Stimulated activated CD4-positive, alpha-beta T cell treated with anti-CD3 and anti-CD28 coated beads, Interleukin-1b, Interleukin-23, amount 100 ng/mL, for 48 hours (primary cell): ENCODE results near the gene RAD51D.

Experiments
- DNase-seq: peaks from one replicate; pipeline ENCODE4 v3.0.0-alpha.2; 2020

Gene RAD51D

DNA sequence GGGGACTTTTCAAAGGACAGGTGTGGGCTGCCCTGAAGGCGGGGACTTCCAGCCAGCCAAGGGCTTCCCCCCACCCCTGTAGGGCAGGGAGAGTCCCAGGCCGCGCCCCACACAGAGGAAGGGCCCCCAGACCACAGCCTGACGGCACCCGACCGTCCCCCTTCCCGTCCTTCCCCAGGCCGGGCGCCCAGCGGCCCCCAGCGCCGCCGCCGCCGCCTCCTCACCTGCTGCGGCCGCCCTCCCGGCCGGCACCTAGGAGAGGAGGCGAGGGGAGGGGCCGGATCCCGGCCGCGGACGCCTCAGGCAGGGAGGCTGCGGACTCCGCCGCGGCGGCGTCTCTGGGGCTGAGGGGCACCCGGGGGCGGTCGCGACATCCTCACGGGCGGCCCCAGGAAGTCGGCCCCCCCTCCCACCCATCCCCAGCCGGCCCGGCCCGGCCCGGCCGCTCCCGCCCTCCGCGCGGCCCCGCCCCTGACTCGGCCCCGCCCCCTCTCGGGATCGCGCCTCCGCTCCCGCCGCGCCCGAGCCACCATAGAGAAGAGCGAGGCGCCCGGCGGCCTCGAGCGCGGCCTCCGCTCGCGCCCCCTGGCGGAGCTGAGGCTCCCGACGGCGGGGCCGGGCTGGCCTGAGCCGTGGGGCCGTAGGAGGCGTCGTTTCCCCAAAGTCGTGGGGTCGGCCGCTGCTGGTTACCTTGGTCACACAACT is 30.6 kb downstream of the RAD51D start:
- DNase-seq = peak; percentile 87

DNA sequence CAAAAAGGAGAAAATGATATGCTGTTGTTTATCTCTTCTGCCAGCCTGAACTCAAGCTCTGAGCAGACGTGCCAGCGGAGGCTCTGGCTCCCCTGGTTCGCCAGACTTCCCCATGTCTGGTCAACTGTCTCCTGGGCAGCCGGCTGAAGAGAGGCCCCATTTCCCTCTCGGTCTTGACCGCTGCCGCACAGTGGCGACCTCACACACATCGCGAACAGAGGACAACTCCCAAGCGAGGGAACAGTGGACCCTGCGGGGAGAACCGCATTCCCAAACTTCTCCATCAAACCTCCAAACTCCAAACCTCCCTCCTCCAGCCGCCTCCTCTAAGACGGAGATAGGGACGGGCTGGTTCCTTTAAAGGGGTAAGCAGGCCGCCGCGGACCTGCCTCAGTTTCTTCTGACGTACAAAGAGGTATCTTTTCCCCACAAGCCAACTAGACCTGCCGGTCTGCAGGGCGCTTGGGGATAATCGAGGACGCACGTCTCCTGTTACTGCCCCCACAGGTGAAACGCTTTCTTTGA is 31.2 kb downstream of the RAD51D start:
- no peak for DNase-seq

DNA sequence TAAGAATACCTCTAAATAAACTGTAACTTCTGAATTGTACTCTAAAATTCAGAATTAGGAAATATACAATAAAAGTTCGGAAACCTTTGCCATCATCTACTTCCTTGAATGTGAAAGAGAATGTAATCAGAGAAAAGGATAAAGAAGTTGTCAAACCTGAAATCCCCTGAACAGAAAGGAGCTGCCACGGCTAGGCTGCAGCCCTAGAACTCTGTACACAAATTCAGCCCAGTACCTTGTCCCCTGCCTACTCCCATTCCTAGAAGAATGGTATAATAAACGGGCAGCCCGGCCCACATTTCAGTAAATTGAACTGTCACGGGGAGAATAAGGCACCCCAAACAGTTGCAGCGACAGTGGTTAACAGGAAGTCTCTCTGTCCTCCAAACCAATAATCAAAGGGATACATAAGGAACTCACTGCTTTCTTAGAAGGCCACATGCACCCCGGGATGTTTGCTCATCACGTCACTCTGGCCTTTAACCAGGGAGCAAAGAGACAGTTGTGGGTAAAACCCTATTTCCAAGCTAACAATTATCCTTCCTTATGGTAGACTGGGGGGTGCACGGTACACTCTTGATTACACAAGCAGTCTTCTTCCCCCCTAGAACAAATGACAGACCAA is 31.8 kb downstream of the RAD51D start:
- DNase-seq = no peak

DNA sequence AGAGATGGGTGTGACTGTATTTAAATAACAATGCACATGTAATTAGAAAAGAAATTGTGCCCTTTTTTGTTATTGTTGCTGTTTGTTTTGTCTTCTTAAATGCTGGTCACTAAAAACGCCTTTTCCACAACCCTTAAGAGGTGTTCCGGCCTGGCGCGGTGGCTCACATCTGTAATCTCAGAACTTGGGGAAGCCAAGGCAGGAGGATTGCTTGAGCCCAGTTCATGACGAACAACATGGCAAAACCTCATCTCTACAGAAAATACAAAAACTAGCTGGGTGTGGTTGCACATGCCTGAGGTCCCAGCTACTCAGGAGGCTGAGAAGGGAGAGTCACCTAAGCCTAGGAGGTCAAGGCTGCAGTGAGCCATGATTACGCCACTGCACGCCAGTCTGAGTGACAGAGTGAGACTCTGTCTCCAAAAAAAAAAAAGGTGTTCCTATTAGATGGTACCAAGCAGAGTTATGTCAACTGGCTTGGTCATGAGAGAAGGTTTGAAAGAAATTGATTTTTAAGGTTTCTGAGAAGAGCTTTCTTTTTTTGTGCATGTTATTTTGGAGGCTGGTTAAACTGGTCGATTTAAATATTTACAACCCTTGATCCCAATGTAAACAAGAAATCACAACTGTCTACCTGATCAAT is 32.6 kb downstream of the RAD51D start:
- no peak for DNase-seq

DNA sequence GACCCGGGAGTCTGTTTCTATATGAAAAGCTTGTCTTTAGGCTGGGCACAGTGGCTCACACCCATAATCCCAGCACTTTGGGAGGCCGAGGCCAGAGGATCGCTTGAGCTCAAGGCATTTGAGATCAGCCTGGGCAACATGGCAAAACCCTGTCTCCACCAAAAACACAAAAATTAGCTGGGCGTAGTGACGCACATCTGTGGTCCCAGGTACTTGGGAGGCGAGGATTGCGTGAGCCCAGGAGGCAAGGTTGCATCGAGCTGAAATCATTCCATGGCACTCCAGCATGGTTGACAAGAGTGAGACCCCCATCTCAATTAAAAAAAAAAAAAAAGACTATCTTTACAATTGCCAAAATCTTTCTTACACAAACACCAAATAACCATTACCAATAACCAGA is 33.5 kb downstream of the RAD51D start:
- no peak for DNase-seq

DNA sequence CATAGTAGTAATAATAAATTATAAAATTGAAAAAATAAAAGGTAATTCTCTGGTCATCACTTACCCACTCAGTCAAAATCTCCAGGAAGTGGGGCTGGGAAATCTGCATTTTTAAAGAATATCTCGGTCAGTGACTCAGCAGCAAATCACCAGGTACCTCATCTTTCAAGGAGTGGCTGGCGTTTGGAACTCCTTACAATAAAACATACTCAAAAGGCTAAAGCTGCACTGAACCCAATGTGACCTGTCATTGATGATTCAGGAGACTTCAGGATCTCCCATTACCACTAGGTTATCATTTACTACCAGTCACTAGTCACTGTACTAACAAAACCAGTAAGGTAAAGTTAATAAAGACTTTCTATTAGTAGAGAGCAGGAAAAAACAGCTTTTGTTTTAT is 34.7 kb downstream of the RAD51D start:
- no peak for DNase-seq

DNA sequence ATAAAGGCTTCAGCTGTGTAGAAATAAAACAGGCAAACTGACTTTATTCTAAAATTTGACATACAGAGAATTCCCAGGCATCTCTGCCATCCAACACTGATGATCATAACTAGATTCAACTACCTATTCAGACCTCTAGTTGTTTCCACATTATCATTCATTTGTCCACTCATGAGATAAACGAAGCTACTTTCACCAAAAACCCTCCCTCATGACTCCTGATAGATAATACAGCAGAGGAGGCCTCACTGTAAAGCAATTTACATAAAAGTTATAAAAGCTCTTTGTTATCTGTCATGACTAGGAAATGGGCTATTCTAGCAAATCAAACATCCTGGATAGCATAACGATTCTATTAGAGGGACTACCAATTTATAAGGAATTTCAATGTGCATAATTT is 36.6 kb downstream of the RAD51D start:
- DNase-seq = no peak

DNA sequence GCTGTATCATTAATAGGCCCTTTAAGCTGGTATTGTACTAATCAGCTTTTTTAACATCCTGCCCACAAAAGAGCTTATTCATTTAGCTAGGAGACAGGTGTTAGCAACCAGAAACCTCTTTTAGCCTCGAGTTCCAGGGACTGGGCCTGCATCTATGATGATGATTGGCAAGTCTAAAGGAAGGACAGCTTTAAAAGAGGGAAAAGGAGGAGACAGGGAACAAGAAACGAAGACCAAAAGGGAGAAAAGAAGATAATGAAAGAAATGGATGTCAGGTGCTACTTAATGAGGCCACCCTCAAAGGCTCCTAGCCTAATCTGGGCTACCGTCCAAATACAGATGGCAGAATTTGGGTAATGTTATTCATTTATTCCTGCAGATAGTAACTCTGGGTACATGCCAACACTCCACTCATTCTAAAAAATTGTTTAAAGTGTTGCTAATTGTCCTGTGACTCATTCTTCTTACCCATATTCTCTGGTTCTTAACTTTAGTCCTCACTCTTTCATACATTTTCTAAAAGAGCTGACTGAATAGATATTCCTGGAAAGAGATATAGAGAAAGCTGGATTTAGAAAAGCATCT is 37.5 kb downstream of the RAD51D start:
- no peak for DNase-seq

DNA sequence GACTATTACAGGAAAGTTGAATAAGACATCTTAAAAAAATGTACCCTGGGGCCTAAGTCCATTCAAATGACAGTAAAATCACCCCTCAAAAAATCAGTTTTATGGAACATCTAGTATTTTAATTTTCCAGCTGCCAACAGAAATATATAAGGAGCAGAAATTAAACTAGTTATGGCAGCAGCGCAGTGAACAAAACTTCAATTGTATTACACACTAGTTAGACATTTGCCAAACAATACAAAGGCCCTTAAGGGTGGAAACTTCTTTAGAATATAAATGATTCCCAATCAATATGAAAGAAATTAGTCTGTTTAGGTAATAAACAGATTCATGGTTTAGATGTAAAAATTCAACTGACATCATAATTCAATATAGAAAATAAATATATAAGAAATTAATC is 38.0 kb downstream of the RAD51D start:
- no peak for DNase-seq

DNA sequence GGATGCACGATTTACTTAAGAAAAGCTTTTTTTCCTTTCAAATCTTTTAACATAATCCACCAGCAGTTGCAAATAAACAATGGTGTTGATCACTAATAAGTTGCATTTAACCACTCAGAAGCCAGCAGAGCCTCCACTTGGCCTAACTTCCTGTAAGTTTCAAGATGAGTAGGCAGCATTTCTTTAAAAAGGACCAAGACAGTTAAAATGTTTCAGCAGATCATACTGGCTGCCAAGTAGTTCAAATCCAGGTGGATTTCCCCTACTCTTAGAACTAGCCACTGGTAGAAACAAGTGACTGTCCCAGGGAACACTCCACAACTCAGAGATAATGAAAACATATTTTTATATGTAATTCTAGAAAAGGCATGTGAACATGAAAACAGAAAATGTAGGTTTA is 39.1 kb downstream of the RAD51D start:
- DNase-seq = no peak

DNA sequence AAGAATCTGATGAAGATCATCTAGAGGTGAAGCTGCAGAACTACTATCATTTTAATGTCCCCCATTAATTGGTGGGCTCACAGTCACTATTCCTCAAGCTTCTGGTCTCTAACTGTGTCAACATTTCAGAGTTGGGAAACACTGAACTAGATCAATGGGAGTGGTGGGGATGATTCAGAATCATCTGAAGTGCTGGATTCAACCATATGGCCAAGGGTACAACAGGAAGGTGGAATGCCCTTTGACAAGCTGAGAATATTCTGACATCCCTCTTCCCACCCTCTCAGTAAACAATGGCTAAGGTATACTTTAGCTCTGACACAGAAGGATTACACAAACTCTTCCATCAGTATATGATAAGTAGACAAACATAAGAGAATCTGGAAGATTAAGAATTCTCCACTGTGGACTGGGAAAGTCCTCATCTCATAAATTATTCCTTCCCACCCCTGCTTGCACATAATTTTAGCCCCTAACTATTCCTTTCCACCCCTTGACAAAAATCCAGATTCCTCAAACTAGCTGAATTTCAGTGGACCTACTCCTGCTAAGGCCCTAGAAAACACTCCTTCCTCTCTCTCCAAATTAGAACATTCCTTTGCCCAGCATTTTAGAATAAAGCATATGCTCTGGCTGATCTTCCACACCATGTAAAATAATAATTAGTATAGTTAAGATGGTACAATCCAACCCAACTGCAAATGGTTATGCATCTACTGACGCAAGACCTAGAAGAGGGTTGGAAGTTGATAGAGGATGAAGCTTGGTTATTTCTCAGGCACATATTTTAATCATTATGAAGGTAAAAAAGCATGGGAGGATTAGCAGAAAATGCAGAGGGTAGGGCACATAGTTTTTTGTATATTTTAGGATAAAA is 39.9 kb downstream of the RAD51D start:
- DNase-seq = no peak

DNA sequence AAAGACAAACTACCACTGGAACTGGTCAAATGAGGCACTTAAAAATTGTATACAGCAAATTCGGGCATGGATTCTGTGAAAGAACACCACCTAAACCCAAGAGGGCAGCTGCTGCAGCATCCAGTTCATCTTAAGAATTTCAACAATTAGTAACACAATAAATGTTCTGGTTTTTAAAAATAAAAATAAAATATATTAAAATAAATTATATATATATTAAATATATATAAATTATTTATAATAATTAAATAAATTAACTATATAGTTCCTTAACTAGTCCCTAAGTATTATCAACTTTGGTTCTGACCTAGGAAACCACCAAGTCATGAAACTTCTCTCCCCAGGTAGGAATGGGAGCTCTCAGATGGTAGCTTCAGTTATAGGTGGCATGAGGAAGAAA is 42.8 kb downstream of the RAD51D start:
- DNase-seq = no peak

DNA sequence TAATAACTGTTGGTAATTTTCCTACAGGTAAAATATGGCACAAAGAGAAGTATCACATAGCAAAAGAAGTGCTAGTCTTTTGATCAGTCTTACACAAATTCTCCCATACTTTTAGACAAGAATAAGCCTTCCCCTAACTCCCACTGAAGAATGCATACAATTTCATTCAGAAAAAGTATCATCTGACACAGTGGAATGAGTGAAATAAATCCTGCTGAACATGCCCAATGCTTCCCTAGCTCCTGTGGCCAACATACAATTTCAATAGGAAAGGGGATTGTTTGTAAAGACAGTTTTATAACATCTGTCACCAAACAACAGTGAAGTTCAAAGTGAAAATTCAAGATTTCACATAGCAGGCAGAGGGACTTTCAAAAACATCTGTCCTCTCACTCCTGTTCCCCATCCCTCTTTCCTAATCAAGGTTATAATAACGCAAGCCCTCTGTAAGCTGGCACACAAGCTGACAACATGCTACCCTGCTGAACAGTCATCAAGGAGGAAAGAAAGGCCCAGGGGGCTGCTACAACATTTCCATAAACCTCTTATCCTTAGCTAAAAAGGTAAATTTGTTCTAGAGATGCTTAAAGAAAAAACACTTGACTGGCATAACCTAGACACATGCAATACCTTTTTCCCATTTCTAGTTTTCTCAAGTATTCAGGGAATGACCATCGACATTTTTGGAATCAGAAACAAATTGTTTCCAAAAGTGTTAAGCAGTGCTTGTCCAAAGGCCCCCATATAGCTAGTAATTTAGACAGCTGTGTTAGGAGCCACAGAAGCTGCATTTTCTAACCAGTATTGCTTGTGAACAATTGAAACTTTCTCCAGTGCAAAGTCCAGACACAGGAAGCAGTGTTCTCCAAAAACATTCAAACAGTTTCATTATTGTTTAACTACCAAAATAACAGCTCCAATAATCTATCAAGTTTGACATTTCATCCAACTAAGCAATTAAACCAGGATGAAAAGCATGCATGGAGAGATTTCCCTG is 44.7 kb downstream of the RAD51D start:
- no peak for DNase-seq

DNA sequence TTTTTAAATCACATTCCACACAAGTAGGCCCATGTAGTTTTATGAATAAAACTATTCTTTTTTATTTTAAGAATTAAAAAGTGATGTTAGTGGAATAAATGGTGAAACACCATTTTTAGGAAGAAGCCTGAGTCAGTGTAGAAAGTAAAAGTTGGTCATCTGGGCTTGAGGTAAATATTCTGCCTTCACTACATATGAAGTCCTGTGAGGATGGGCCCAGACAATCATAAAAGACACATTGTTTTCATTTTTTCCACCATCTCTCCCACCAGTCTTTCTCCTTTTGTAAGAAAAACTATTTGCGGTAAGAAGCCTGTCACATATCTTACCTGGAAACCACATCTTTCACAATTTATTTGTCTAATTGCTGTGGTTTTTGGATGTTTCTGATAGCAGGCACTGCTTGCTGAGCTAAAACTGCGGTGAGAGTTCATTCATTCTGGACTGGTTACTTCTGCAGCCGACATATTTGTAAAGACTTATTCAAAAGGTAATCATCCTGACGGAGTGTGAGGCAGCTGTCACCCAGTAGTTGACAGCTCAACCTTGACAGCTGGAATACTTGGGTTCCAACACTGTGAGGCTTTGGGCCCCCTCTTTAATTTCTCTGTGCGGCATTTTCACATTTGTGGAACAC is 45.6 kb downstream of the RAD51D start:
- DNase-seq = peak; percentile 31

DNA sequence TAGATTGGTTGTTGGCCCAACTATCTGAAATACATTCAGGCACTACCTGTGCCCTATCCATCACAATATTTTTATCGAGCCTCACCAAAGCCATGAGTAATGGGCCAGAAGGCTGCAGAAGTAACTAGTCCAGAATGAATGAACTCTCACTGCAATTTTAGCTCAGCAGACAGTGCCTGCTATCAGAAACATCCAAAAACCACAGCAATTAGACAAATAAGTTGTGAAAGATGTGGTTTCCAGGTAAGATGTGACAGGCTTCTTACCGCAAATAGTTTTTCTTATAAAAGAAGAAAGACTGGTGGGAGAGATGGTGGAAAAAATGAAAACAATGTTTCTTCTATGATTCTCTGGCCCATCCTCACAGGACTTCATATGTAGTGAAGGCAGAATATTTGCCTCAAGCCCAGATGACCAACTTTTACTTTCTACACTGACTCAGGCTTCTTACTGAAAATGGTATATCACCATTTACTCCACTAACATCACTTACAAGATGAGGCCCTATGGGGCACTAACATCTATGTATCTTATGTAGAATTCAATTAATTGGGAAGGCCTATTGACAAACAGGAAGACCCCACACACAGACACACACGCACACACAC is 46.4 kb downstream of the RAD51D start:
- DNase-seq = no peak

DNA sequence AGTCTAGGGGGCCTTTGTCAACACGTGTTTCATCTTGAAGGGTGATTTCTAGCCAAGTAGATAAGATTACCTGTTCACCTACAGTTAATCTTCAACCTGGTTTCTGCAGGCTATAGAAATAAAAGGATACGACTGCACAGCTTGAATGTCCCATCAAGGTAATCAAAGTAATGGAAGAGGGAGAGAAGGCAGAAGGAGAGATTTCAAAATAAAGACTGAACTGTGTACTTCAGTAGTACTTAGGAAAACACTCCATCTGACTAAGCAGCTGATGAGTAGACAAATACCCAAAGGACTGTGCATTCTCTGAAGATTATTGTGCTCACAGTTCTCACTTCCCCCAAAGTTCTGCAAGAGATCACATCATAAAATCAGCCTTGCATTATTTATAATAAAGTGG is 50.3 kb downstream of the RAD51D start:
- DNase-seq = no peak

DNA sequence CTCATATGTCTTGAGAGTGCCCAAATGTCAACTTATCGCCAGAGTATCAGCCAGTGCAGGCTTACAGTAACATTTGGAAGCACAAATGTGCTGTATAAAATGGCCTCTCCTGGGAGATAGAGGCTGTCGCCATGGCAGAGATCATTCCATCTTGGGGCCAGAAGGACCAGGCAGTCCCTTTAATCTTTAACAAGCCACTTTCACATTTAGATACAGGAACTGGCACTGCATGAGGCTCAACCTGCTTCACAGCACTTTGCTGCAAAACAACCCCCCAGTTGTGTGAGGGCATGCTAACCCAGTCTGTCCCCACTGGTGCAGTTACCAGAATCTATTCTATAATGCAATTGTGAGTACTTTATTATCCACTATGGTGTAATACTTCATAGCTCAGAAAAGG is 51.4 kb downstream of the RAD51D start:
- no peak for DNase-seq

DNA sequence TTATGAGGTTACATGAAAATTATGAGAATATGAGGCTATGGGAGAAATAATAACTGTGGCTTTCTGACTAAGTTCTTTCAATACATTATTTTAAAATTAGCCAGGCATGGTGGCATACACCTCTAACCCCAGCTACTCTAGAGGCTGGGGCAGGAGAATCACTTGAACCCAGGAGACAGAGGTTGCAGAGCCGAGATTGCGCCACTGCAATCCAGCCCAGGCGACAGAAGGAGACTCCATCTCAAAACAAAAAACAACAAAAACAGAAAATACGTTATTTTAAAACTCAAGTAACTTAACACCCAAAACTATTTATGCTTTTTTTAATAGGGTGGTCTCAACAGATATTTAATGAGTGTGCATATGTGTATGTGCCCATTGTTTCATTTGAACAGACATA is 53.8 kb downstream of the RAD51D start:
- no peak for DNase-seq

DNA sequence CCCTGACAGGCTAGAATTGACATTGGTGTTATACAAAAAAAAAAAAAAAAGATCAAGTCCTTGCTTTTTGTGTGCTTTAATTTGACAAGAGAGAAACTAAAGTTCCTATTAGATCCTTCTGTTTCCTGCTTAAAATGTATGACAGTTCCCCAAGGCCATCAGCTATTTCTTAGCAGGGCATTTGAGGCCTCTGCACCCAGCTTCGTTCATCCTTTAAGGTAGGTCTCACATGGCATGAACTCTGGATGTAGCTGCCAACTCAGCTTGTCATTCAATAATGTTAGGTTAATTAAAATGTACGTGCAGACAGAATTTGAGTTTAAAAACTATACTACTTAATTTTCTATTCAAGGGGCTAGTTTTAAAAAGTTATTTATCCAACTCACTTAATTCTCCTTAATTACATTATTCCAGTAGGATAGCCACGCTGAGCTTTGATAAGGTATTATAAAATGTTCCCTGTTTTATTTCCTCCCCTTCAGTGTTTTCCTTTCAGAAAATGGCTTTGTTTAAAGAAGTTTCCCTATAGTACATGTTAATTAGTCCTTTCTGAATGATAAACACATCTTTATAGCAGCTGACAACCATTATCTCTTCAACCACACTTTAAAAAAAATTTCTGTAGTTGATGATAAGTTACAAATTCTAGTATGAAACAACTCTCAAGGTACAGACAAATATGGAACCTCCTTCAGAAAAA is 55.0 kb downstream of the RAD51D start:
- DNase-seq = no peak
